Measurements from ENCODE around the gene PRSS12. TPM values are rescaled to one million over a fixed set of nuclear protein-coding genes. Genes with fewer than 3 reads are reported as not detected.
"Not testable (repeated sequence)": the region's sequence is repeated elsewhere in the genome, so short reads cannot be mapped to it uniquely, and the experiment has no call there.

PRSS12 gene
- total RNA-seq = under 1 TPM; 0.23 to 0.48 TPM
- long read RNA-seq, donor 1 = 0 reads
- long read RNA-seq, donor 2, partial matches to known transcripts = 0 of 1 reads
- long read RNA-seq, donor 2, other reads (novel, unspliced or antisense) = 1 of 1 reads

- peak; percentile 91 for DNase-seq (ENCODE audit: low spot score)
- intact Hi-C loops (cut with DNase I) = no loop called here
Measured at GRCh38 chr4:118352843-118353533, at the start of gene PRSS12. Gene PRSS12, minus strand, starts transcription at chr4:118353003. Its CDS starts 283 bp downstream, at chr4:118352720.

GRCh38 chr4:118400356-118400755 is 47.6 kb upstream of the PRSS12 start:
- no peak for DNase-seq (ENCODE audit: low spot score)
- intact Hi-C loops (cut with DNase I) = no loop called here

- intact Hi-C loops (cut with DNase I) = loop anchor here in 1 of 2 donors (10.0 kb wide), 1 partner anchor 655 kb away; no protein-coding TSS in a partner anchor
- DNase-seq (ENCODE audit: low spot score) = not testable (repeated sequence)
Measured at GRCh38 chr4:118399883-118400282, 47.1 kb upstream of the PRSS12 start.

GRCh38 chr4:118398226-118399090 is 45.7 kb upstream of the PRSS12 start:
- intact Hi-C loops (cut with DNase I) = loop anchor here in 1 of 2 donors (10.0 kb wide), 1 partner anchor 656 kb away; no protein-coding TSS in a partner anchor
- DNase-seq (ENCODE audit: low spot score) = no peak

- intact Hi-C loops (cut with DNase I) = loop anchor here in 1 of 2 donors (10.0 kb wide), 1 partner anchor 657 kb away; no protein-coding TSS in a partner anchor
Measured at GRCh38 chr4:118397623-118397979, 44.8 kb upstream of the PRSS12 start.

GRCh38 chr4:118396881-118397622 is 44.2 kb upstream of the PRSS12 start:
- no peak for DNase-seq (ENCODE audit: low spot score)
- intact Hi-C loops (cut with DNase I) = loop anchor here in 1 of 2 donors (10.0 kb wide), 1 partner anchor 658 kb away; no protein-coding TSS in a partner anchor

More at GRCh38 chr4:118397623-118397979, 44.8 kb upstream of the PRSS12 start:
- DNase-seq (ENCODE audit: low spot score) = no peak

- intact Hi-C loops (cut with DNase I) = loop anchor here in 1 of 2 donors (10.0 kb wide), 1 partner anchor 660 kb away; no protein-coding TSS in a partner anchor
- no peak for DNase-seq (ENCODE audit: low spot score)
Measured at GRCh38 chr4:118395057-118395644, 42.3 kb upstream of the PRSS12 start.

- DNase-seq (ENCODE audit: low spot score) = not testable (repeated sequence)
- intact Hi-C loops (cut with DNase I) = loop anchor here in 1 of 2 donors (10.0 kb wide), 1 partner anchor 662 kb away; no protein-coding TSS in a partner anchor
Measured at GRCh38 chr4:118392509-118392908, 39.7 kb upstream of the PRSS12 start.

- DNase-seq (ENCODE audit: low spot score) = no peak
- intact Hi-C loops (cut with DNase I) = loop anchor here in 1 of 2 donors (10.0 kb wide), 1 partner anchor 665 kb away; no protein-coding TSS in a partner anchor
Measured at GRCh38 chr4:118390121-118390520, 37.3 kb upstream of the PRSS12 start.

- intact Hi-C loops (cut with DNase I) = loop anchor here in 1 of 2 donors (10.0 kb wide), 1 partner anchor 665 kb away; no protein-coding TSS in a partner anchor
Measured at GRCh38 chr4:118389721-118390120, 36.9 kb upstream of the PRSS12 start.

GRCh38 chr4:118388606-118389005 is 35.8 kb upstream of the PRSS12 start:
- intact Hi-C loops (cut with DNase I) = no loop called here
- no peak for DNase-seq (ENCODE audit: low spot score)

More at GRCh38 chr4:118389721-118390120, 36.9 kb upstream of the PRSS12 start:
- no peak for DNase-seq (ENCODE audit: low spot score)

- no peak for DNase-seq (ENCODE audit: low spot score)
- intact Hi-C loops (cut with DNase I) = no loop called here
Measured at GRCh38 chr4:118381902-118382301, 29.1 kb upstream of the PRSS12 start.

- intact Hi-C loops (cut with DNase I) = no loop called here
- DNase-seq (ENCODE audit: low spot score) = no peak
Measured at GRCh38 chr4:118373614-118374255, 20.9 kb upstream of the PRSS12 start.

- intact Hi-C loops (cut with DNase I) = no loop called here
- no peak for DNase-seq (ENCODE audit: low spot score)
Measured at GRCh38 chr4:118372251-118372650, 19.4 kb upstream of the PRSS12 start.

- DNase-seq (ENCODE audit: low spot score) = no peak
- intact Hi-C loops (cut with DNase I) = no loop called here
Measured at GRCh38 chr4:118369231-118369630, 16.4 kb upstream of the PRSS12 start.

GRCh38 chr4:118367872-118368271 is 15.1 kb upstream of the PRSS12 start:
- intact Hi-C loops (cut with DNase I) = no loop called here

GRCh38 chr4:118367361-118367760 is 14.6 kb upstream of the PRSS12 start:
- intact Hi-C loops (cut with DNase I) = no loop called here
- no peak for DNase-seq (ENCODE audit: low spot score)

More at GRCh38 chr4:118367872-118368271, 15.1 kb upstream of the PRSS12 start:
- no peak for DNase-seq (ENCODE audit: low spot score)

GRCh38 chr4:118363166-118363565 is 10.4 kb upstream of the PRSS12 start:
- DNase-seq (ENCODE audit: low spot score) = no peak
- intact Hi-C loops (cut with DNase I) = no loop called here

All from posterior vena cava (tissue), 2 donors.